ENCODE results near the gene APMAP.

DNA sequence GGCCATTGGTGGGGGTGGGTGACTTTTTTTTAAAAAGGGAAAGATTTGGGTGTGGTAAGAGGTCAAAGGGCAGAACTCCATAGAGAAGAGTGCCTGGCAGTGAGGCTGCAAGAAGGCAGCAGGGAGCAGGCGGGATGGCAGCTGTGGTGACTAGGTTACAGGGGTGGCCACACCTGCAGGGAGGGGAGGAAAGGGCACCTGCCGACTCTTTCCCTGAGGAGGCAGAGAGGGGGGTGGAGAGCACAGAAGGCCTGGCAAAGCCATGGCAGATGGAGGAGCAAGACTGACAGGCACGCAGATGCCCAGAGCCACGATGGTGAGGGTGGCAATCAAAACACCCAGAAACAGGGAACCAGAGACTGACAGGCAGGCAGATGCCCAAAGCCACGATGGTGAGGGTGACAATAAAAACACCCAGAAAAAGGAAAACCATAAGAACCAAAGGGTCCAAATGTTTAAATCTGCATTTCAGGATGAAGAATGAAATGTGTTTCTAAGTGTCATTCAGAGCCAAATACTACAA is 24.2 kb downstream of the APMAP start:
- TF ChIP-seq, protein P1, sequence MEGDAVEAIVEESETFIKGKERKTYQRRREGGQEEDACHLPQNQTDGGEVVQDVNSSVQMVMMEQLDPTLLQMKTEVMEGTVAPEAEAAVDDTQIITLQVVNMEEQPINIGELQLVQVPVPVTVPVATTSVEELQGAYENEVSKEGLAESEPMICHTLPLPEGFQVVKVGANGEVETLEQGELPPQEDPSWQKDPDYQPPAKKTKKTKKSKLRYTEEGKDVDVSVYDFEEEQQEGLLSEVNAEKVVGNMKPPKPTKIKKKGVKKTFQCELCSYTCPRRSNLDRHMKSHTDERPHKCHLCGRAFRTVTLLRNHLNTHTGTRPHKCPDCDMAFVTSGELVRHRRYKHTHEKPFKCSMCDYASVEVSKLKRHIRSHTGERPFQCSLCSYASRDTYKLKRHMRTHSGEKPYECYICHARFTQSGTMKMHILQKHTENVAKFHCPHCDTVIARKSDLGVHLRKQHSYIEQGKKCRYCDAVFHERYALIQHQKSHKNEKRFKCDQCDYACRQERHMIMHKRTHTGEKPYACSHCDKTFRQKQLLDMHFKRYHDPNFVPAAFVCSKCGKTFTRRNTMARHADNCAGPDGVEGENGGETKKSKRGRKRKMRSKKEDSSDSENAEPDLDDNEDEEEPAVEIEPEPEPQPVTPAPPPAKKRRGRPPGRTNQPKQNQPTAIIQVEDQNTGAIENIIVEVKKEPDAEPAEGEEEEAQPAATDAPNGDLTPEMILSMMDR (IDR thresholded peaks at IDR 0.05; ENCODE audit: insufficient read depth, low read length, poor library complexity, severe bottlenecking) = no peak
- no peak for TF ChIP-seq EZH2phosphoT487 (conservative IDR thresholded peaks at IDR 0.05; ENCODE audit: low read length)
